H9 (cell line): ENCODE results near the gene JAK1. TPM values are rescaled to one million over a fixed set of nuclear protein-coding genes. Genes with fewer than 3 reads are reported as not detected.
A peak's percentile ranks its signal among the peaks of the same experiment; 100 is the strongest.

Source experiments
- DNase-seq: peaks from one replicate; pipeline ENCODE4 v3.0.0-alpha.2; 2017
- H2AFZ ChIP-seq: one replicate; pipeline ENCODE4 v1.6.1; 2013; ENCODE audit warnings: mild to moderate bottlenecking, low read length, control low read depth, moderate library complexity
- H2AK5ac ChIP-seq: 2 replicates; pipeline ENCODE4 v1.6.1; 2013; ENCODE audit warnings: low read length, control low read depth, mixed read lengths; ENCODE audit not compliant: insufficient read length
- H2BK120ac ChIP-seq: one replicate; pipeline ENCODE4 v1.6.1; 2013; ENCODE audit warnings: low read depth, mild to moderate bottlenecking, low read length, control low read depth, inconsistent platforms; ENCODE audit not compliant: poor library complexity, severe bottlenecking
- H2BK12ac ChIP-seq: 2 replicates; pipeline ENCODE4 v1.6.1; 2013; ENCODE audit warnings: low read length, control low read depth, mixed read lengths, low read depth; ENCODE audit not compliant: insufficient read length
- H2BK15ac ChIP-seq: 2 replicates; pipeline ENCODE4 v1.6.1; 2013; ENCODE audit warnings: low read depth, low read length, control low read depth
- H2BK20ac ChIP-seq: one replicate; pipeline ENCODE4 v1.6.1; 2013; ENCODE audit warnings: low read depth, mild to moderate bottlenecking, low read length, control low read depth, inconsistent platforms; ENCODE audit not compliant: poor library complexity, severe bottlenecking
- H2BK5ac ChIP-seq: 2 replicates; pipeline ENCODE4 v1.6.1; 2013; ENCODE audit warnings: low read length, control low read depth, mixed read lengths; ENCODE audit not compliant: insufficient read length
- H3K14ac ChIP-seq: 2 replicates; pipeline ENCODE4 v1.6.1; 2013; ENCODE audit warnings: low read length, control low read depth; ENCODE audit not compliant: insufficient read depth
- H3K18ac ChIP-seq: 2 replicates; pipeline ENCODE4 v1.6.1; 2013; ENCODE audit warnings: low read depth, mild to moderate bottlenecking, mixed read lengths, low read length, control low read depth; ENCODE audit not compliant: insufficient read length
- H3K23ac ChIP-seq: 2 replicates; pipeline ENCODE4 v1.6.1; 2013; ENCODE audit warnings: low read length, control low read depth, mixed read lengths, low read depth; ENCODE audit not compliant: insufficient read length
- H3K23me2 ChIP-seq: 2 replicates; pipeline ENCODE4 v1.6.1; 2013; ENCODE audit warnings: low read depth, mild to moderate bottlenecking, mixed read lengths, low read length, control low read depth; ENCODE audit not compliant: insufficient read length, poor library complexity, severe bottlenecking
- H3K27ac ChIP-seq: 2 replicates; pipeline ENCODE4 v1.5.1; 2013; ENCODE audit warnings: low read length, control low read depth, mixed read lengths, low read depth; ENCODE audit not compliant: insufficient read length
- H3K27me3 ChIP-seq: 2 replicates; pipeline ENCODE4 v1.6.1; 2013; ENCODE audit warnings: low read length, control low read depth, inconsistent platforms; ENCODE audit not compliant: insufficient read depth
- H3K4ac ChIP-seq: 2 replicates; pipeline ENCODE4 v1.6.1; 2013; ENCODE audit warnings: low read depth, mild to moderate bottlenecking, control low read depth, inconsistent platforms, low read length, moderate library complexity
- H3K4me1 ChIP-seq: 2 replicates; pipeline ENCODE4 v1.6.1; 2013; ENCODE audit warnings: low read length, control low read depth, inconsistent platforms; ENCODE audit not compliant: insufficient read depth
- H3K4me2 ChIP-seq: 2 replicates; pipeline ENCODE4 v1.6.1; 2013; ENCODE audit warnings: low read length, control low read depth, mixed read lengths; ENCODE audit not compliant: insufficient read length, insufficient read depth
- H3K56ac ChIP-seq: 2 replicates; pipeline ENCODE4 v1.6.1; 2013; ENCODE audit warnings: low read depth, mild to moderate bottlenecking, mixed read lengths, low read length, control low read depth; ENCODE audit not compliant: insufficient read length
- H3K79me1 ChIP-seq: 2 replicates; pipeline ENCODE4 v1.6.1; 2013; ENCODE audit warnings: low read depth, mild to moderate bottlenecking, moderate library complexity, low read length, control low read depth, inconsistent platforms; ENCODE audit not compliant: insufficient read depth, poor library complexity, severe bottlenecking
- H3K79me2 ChIP-seq: 2 replicates; pipeline ENCODE4 v1.6.1; 2013; ENCODE audit warnings: low read length, control low read depth, inconsistent platforms; ENCODE audit not compliant: insufficient read depth
- H3K9ac ChIP-seq: 2 replicates; pipeline ENCODE4 v1.6.1; 2013; ENCODE audit warnings: low read length, control low read depth, mixed read lengths; ENCODE audit not compliant: insufficient read length; ENCODE audit errors: extremely low read depth
- H3K9me3 ChIP-seq: one replicate; pipeline ENCODE4 v1.6.1; 2013; ENCODE audit warnings: low read depth, low read length, inconsistent platforms; ENCODE audit not compliant: control insufficient read depth
- H3T11ph ChIP-seq: one replicate; pipeline ENCODE4 v1.6.1; 2013; ENCODE audit warnings: mild to moderate bottlenecking, low read length, control low read depth, inconsistent platforms
- H4K20me1 ChIP-seq: one replicate; pipeline ENCODE4 v1.6.1; 2013; ENCODE audit not compliant: control insufficient read depth, insufficient read length, insufficient read depth
- H4K5ac ChIP-seq: 2 replicates; pipeline ENCODE4 v1.6.1; 2013; ENCODE audit warnings: low read depth, mild to moderate bottlenecking, mixed read lengths, low read length, control low read depth; ENCODE audit not compliant: insufficient read length
- H4K8ac ChIP-seq: replicated peaks from 2 replicates; pipeline ENCODE4 v1.6.1; 2013; ENCODE audit warnings: low read length, control low read depth, mixed read lengths, low read depth; ENCODE audit not compliant: insufficient read length
- H4K91ac ChIP-seq: 2 replicates; pipeline ENCODE4 v1.6.1; 2013; ENCODE audit warnings: low read depth, mild to moderate bottlenecking, moderate library complexity, mixed read lengths, low read length, control low read depth; ENCODE audit not compliant: insufficient read length
- H3K27ac Mint-ChIP-seq, 3 experiments: 2 replicates in 2 of 3; 3 replicates in 1 of 3; pipeline ENCODE4 v1.8.0; 2020 to 2021; ENCODE audit warnings: mixed read lengths in 3 of 3, mild to moderate bottlenecking in 1 of 3, moderate library complexity in 1 of 3
- H3K27me3 Mint-ChIP-seq: 2 replicates; pipeline ENCODE4 v1.8.0; 2021; ENCODE audit warnings: low read depth, mild to moderate bottlenecking, moderate library complexity, mixed read lengths
- H3K36me3 Mint-ChIP-seq, 3 experiments: 2 replicates in 2 of 3; 3 replicates in 1 of 3; pipeline ENCODE4 v1.8.0; 2020 to 2021; ENCODE audit warnings: low read depth in 3 of 3, mixed read lengths in 3 of 3; ENCODE audit not compliant: insufficient read depth in 1 of 3
- H3K4me1 Mint-ChIP-seq, 2 experiments: 2 replicates each; pipeline ENCODE4 v1.8.0; 2020; ENCODE audit warnings: mixed read lengths in 2 of 2
- H3K4me3 Mint-ChIP-seq, 2 experiments: 2 replicates in 1 of 2; 3 replicates in 1 of 2; pipeline ENCODE4 v1.8.0; 2020 to 2021; ENCODE audit warnings: mild to moderate bottlenecking in 2 of 2, mixed read lengths in 2 of 2, moderate library complexity in 1 of 2
- H3K9me3 Mint-ChIP-seq, 2 experiments: 2 replicates in 1 of 2; 3 replicates in 1 of 2; pipeline ENCODE4 v1.8.0; 2020; ENCODE audit warnings: mild to moderate bottlenecking in 2 of 2, mixed read lengths in 2 of 2, moderate library complexity in 1 of 2
- CTCF ChIP-seq: fragments of 200-600 bp; sonication (generic); conservative IDR thresholded peaks from 3 replicates; pipeline ENCODE4 v1.8.0; 2021; ENCODE audit warnings: antibody characterized with exemption, mild to moderate bottlenecking
- WGBS: extraction: QIAGEN DNeasy Blood & Tissue Kit; methylation state at CpG from one replicate; pipeline ENCODE4 v1.1.7; 2013; ENCODE audit warnings: missing lambda C conversion rate, low lambda C conversion rate, mixed read lengths; ENCODE audit not compliant: insufficient read length; ENCODE audit errors: extremely low coverage; 5-methylcytosine and 5-hydroxymethylcytosine counted together
- total RNA-seq: library from RNA; stranded (reverse); gene quantifications from 2 replicates; pipeline ENCODE4 v1.2.1, GENCODE V29; 2021

JAK1 gene
- total RNA-seq, 1 experiment from 2014 or later: 12.8 TPM

GRCh38 chr1:64844609-64845008 is 121.7 kb downstream of the JAK1 start:
- Histone ChIP-seq H4K5ac (no peak overlapping the region), H3K9me3 (no peaks in the 10 kb centered on the region), H3T11ph (no peak overlapping the region), H3K18ac (no peak overlapping the region), H3K9ac (no peak overlapping the region), H3K79me1 (no peaks in the 10 kb centered on the region), H3K27me3 (no peaks in the 10 kb centered on the region), H4K20me1 (no peaks in the 10 kb centered on the region), H2BK15ac (no peak overlapping the region), H3K79me2 (no peaks in the 10 kb centered on the region), H3K4ac (no peak overlapping the region), H2BK5ac (no peak overlapping the region), H3K27ac (no peak overlapping the region), H4K91ac (no peak overlapping the region), H3K4me1 (no peaks in the 10 kb centered on the region), H2AFZ (no peak overlapping the region), H4K8ac (no peak overlapping the region), H2AK5ac (no peak overlapping the region), H2BK20ac (no peak overlapping the region), H3K14ac (no peak overlapping the region; the same call in 1 of the 2 replicates), H3K4me2 (no peak overlapping the region), H2BK120ac (no peak overlapping the region), H3K23me2 (no peaks in the 10 kb centered on the region), H3K56ac (no peak overlapping the region), H3K23ac (no peak overlapping the region), H2BK12ac (no peak overlapping the region)
- H3K27me3 Mint-ChIP-seq: no peaks in the 10 kb centered on the region
- peaks cover 4 to 20% (median 11%) of the 10 kb centered on the region in 3 experiments; a peak in 4 of 7 replicates for H3K36me3 Mint-ChIP-seq
- H3K27ac Mint-ChIP-seq: 0 out of 7 replicates have a peak overlapping the region, but pooled peaks of 1 of the 3 experiments have one; percentile 57
- no peak for TF ChIP-seq CTCF
- DNase-seq: no peak
- H3K9me3 Mint-ChIP-seq: no peaks in the 10 kb centered on the region
- H3K4me1 Mint-ChIP-seq: peaks cover 4 to 5% of the 10 kb centered on the region in 2 experiments; a peak in 2 of 4 replicates
- no CpG with 5 or more reads among the region's 7 CpGs for WGBS
- H3K4me3 Mint-ChIP-seq: no peak overlapping the region
